DOHH2 (cell line): Measurements from ENCODE around the gene CIAO1.
A peak's percentile ranks its signal among the peaks of the same experiment; 100 is the strongest.
"Not testable (repeated sequence)": the region's sequence is repeated elsewhere in the genome, so short reads cannot be mapped to it uniquely, and the experiment has no call there.

Experiments used
- H3F3A ChIP-seq: fragments of 200-600 bp; sonication (generic), shearing (Covaris generic); 2 replicates; pipeline ENCODE4 v1.6.0; 2016; ENCODE audit warnings: antibody characterized with exemption, mild to moderate bottlenecking; ENCODE audit not compliant: control insufficient read depth, insufficient read depth
- H3K27ac ChIP-seq: fragments of 200-600 bp; sonication (generic); 2 replicates; pipeline ENCODE4 v1.5.1; 2014; ENCODE audit warnings: low read depth, mild to moderate bottlenecking, low read length, moderate library complexity
- H3K27me3 ChIP-seq: fragments of 200-600 bp; sonication (generic); 2 replicates; pipeline ENCODE4 v1.6.1; 2014; ENCODE audit warnings: mild to moderate bottlenecking, low read length, mixed read lengths; ENCODE audit not compliant: control insufficient read depth
- H3K36me3 ChIP-seq: fragments of 200-600 bp; sonication (generic); 2 replicates; pipeline ENCODE4 v1.6.1; 2014; ENCODE audit warnings: mild to moderate bottlenecking, low read length, moderate library complexity, mixed read lengths; ENCODE audit not compliant: control insufficient read depth
- H3K4me1 ChIP-seq: fragments of 200-600 bp; sonication (generic); 2 replicates; pipeline ENCODE4 v1.6.1; 2014; ENCODE audit warnings: mild to moderate bottlenecking, low read length, mixed read lengths; ENCODE audit not compliant: control insufficient read depth
- H3K4me2 ChIP-seq: fragments of 200-600 bp; sonication (generic); 2 replicates; pipeline ENCODE4 v1.6.0; 2014; ENCODE audit warnings: mild to moderate bottlenecking, low read length, moderate library complexity
- H3K4me3 ChIP-seq: fragments of 200-600 bp; sonication (generic); 2 replicates; pipeline ENCODE4 v1.5.1; 2014; ENCODE audit warnings: mild to moderate bottlenecking, low read length, mixed read lengths
- H3K79me2 ChIP-seq: fragments of 200-600 bp; sonication (generic); 2 replicates; pipeline ENCODE4 v1.6.1; 2014; ENCODE audit warnings: mild to moderate bottlenecking, low read length, mixed read lengths; ENCODE audit not compliant: control insufficient read depth
- H3K9me2 ChIP-seq: fragments of 200-600 bp; sonication (generic); replicated peaks from 2 replicates; pipeline ENCODE4 v1.6.1; 2014; ENCODE audit warnings: mild to moderate bottlenecking, low read length, mixed read lengths; ENCODE audit not compliant: control insufficient read depth
- H3K9me3 ChIP-seq: fragments of 200-600 bp; sonication (generic); 2 replicates; pipeline ENCODE4 v1.6.1; 2014; ENCODE audit warnings: antibody characterized with exemption, low read length, mixed read lengths; ENCODE audit not compliant: control insufficient read depth, insufficient read depth
- H4K20me1 ChIP-seq: fragments of 200-600 bp; sonication (generic); 2 replicates; pipeline ENCODE4 v1.6.0; 2014; ENCODE audit warnings: low read depth, mild to moderate bottlenecking, antibody characterized with exemption, low read length, moderate library complexity; ENCODE audit not compliant: control insufficient read depth, insufficient read depth
- CTCF ChIP-seq: fragments of 200-600 bp; sonication (generic); IDR thresholded peaks from one replicate; pipeline ENCODE4 v1.5.1; 2014; ENCODE audit warnings: antibody characterized with exemption, mild to moderate bottlenecking, low read depth, low read length; ENCODE audit not compliant: poor library complexity, severe bottlenecking
- EZH2phosphoT487 ChIP-seq: fragments of 200-600 bp; sonication (generic); IDR thresholded peaks from 2 replicates; pipeline ENCODE4 v1.6.1; 2017; ENCODE audit warnings: borderline replicate concordance, mild to moderate bottlenecking, antibody characterized with exemption, low read length, moderate library complexity, mixed read lengths

The CIAO1 gene

GRCh38 chr2:96265840-96266679 lies at the start of gene CIAO1, which contains the start of gene TMEM127:
Gene CIAO1, plus strand, starts transcription at chr2:96266225. Its CDS starts 126 bp downstream, at chr2:96266351.
Gene TMEM127, minus strand, starts transcription at chr2:96265997. Its CDS starts 616 bp downstream, at chr2:96265381.
- peak within 1 kb of the TSS; percentile 48 for H3K27ac ChIP-seq

GRCh38 chr2:96218508-96219131 lies 47.4 kb upstream of the CIAO1 start:
- Histone ChIP-seq H3K27me3 (no peaks in the 10 kb centered on the region), H3K9me3 (no peaks in the 10 kb centered on the region), H3K4me2 (peak overlapping the region; percentile 36; the same call in 1 of the 2 replicates), H3K36me3 (no peaks in the 10 kb centered on the region), H3K4me3 (0 out of 2 replicates have a peak overlapping the region, but pooled peaks have one; percentile 20), H3K27ac (no peak overlapping the region), H4K20me1 (no peaks in the 10 kb centered on the region), H3F3A (peaks cover 10% of the 10 kb centered on the region), H3K4me1 (peaks cover 98% of the 10 kb centered on the region), H3K79me2 (peaks cover 18% of the 10 kb centered on the region), H3K9me2 (no peaks in the 10 kb centered on the region)
- TF ChIP-seq CTCF (no peak), EZH2phosphoT487 (no peak)

More at GRCh38 chr2:96265840-96266679, at the start of gene CIAO1, which contains the start of gene TMEM127:
- H3K4me3 ChIP-seq, result peak within 1 kb of the TSS; percentile 95
- H3F3A ChIP-seq, result 0 out of 2 replicates have a peak, but pooled peaks cover 3% of the 10 kb centered on the region
- H3K79me2 ChIP-seq, result peaks cover 72% of the 10 kb centered on the region
- no peaks in the 10 kb centered on the region for H3K9me3 ChIP-seq
- H3K4me2 ChIP-seq, result peak within 1 kb of the TSS; percentile 67
- TF ChIP-seq EZH2phosphoT487 (no peak), CTCF (peak; percentile 51)
- H4K20me1 ChIP-seq, result peaks cover 9% of the 10 kb centered on the region
- peaks cover 30% of the 10 kb centered on the region for H3K4me1 ChIP-seq
- H3K27me3 ChIP-seq, result no peaks in the 10 kb centered on the region
- H3K9me2 ChIP-seq, result no peaks in the 10 kb centered on the region
- H3K36me3 ChIP-seq, result peaks cover 65% of the 10 kb centered on the region

GRCh38 chr2:96219959-96220358 lies 46.1 kb upstream of the CIAO1 start:
- not testable (repeated sequence) for H3F3A ChIP-seq, H3K4me3 ChIP-seq, H3K4me2 ChIP-seq, H4K20me1 ChIP-seq, H3K9me2 ChIP-seq, H3K9me3 ChIP-seq, H3K27me3 ChIP-seq, H3K27ac ChIP-seq, H3K36me3 ChIP-seq
- Histone ChIP-seq H3K4me1 (peaks cover 98% of the 10 kb centered on the region), H3K79me2 (peaks cover 10% of the 10 kb centered on the region)

- Histone ChIP-seq H3K4me1 (peaks cover 98% of the 10 kb centered on the region), H3K4me2 (peak overlapping the region; percentile 22; the same call in 1 of the 2 replicates)
- H3K27me3 ChIP-seq, H4K20me1 ChIP-seq, H3K4me3 ChIP-seq, H3K36me3 ChIP-seq, H3K9me2 ChIP-seq, H3K79me2 ChIP-seq, H3K9me3 ChIP-seq, H3F3A ChIP-seq, H3K27ac ChIP-seq: not testable (repeated sequence)
Measured at GRCh38 chr2:96221106-96221505, 44.9 kb upstream of the CIAO1 start.
